SIG-M5 (cell line): ENCODE measurements around the gene EEF1A2.
"Not testable (repeated sequence)": the region's sequence is repeated elsewhere in the genome, so short reads cannot be mapped to it uniquely, and the experiment has no call there.

Experiments
- DNase-seq: peaks from one replicate; lab custom pipeline; 2025; lab: John Stamatoyannopoulos, UW

Gene EEF1A2

DNA sequence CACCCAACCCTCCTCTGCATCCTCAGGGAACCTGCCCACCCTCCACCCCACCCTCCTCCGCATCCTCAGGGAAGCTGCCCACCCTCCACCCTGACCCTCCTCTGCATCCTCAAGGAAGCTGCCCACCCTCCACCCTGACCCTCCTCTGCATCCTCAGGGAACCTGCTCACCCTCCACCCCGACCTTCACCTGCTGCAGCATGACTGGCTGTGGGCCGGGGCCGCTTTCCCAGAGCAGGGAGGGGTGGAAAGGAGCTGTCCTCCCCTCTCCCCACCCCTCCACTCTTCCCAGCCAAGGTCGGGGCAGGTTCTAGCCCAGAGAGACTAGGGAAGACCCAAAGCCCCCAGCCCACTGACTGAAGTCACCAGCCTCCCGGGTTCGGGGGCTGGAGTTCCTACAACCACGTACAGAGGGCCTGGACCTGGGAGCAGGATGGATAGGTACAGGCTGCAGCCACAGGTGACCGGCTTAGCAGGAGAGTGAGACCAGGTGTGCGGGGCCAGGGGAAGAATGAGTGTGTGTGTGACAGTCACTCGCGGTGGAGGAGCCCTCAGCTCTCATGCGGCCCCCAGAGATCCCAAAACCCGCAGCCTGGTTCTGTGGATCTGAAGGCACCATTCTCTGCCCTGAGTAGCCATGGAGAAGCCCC, 11.6 kb downstream of the EEF1A2 start:
- DNase-seq, result no peak

DNA sequence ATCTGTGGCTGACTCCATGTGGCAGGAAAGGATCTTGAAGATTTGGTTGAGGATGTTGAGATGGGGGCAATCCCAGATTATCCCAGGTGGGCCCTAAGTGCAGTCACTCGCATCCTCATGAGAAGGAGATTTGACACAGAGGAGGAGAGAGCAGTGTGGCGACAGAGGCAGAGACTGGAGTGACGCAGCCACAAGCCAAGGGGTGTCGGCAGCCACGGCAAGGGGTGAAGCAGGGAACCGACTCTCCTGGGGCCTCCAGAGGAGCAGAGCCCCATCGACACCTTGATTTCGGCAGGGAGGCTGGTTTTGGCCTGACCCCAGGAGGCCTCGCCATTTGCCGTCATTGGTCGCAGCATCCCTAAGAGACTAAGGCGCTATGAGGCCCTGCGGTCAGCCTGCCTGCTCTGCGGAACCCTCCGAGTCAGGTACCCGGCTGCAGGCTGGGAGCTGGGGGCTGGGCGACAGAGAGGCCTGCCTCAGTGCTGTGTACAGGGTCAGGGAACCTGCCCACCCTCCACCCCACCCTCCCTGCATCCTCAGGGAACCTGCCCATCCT, 12.5 kb downstream of the EEF1A2 start:
- DNase-seq, result no peak

DNA sequence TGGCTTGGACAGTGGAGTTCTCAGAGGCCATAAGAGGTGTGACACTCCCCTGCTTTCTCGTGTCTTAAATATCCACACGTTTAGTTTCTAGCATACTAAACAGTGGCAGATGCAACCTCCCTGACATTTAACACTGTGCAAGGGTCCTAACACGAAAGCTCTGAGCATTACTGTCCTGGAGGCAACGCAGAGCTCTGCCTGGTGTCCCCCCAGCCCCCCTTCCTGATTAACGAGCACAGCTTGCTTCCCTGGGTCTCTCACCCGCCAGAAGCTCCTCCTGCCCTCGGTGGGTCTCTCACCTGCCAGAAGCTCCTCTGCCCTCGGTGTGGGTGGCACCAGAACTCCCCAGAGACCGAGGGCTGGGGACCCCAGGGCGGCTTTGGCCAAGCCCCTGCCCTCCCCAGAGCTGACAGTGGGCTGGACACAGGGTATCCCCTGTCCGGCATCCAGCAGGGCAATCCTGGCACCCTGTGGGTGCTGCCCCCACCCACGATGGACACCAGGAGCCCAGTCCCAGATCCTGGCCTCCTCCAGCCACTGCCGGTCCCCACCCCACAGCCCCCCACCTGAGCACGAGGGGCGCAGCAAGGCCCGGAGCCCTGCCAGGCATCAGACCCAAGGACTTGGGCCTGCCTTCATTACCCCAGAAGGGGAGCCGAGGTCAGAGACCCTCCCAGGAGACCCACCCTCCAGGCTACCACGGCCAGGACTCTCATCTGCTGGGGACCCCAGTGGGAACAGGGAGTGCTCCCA, 14.1 kb downstream of the EEF1A2 start:
- no peak for DNase-seq

DNA sequence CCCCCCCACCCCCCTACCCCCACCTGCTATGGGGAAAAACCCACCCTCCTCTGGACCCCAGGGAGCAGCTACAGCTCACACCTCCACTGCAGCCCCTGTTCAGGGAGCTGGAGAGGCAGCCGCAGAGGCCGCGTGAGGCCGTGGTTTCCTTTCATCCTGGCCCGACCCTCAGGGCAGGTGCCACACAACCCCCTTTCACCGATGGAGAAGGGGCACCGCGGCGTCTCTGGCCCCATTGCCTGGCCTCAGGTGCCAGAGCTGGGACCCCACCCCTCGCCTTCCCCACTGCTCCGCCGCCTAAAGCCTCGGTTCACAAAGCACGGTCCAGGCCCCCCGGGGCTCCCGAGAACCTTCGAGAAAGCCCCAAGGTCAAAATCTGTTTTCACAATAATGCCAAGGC, 14.6 kb downstream of the EEF1A2 start:
- no peak for DNase-seq

DNA sequence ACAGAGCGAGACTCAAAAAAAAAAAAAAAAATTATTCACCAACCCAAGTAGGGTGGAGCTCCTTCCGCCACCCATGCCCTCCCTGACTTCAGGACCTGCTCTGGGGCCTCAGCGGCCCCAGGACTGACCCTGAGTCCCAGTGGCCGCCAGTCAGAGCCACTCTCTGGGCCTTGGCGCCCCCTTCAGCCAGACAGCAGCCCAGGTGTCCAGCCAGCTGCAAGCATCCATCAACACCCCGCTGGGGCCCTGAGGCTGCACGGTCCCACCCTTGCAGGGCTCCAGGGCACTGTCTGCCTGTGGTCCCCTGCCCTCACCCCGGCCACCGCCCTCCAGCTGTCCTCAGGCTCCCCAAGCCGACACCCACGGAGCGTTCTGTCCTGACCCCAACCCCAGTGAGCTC, 15.0 kb downstream of the EEF1A2 start:
- DNase-seq, result no peak

DNA sequence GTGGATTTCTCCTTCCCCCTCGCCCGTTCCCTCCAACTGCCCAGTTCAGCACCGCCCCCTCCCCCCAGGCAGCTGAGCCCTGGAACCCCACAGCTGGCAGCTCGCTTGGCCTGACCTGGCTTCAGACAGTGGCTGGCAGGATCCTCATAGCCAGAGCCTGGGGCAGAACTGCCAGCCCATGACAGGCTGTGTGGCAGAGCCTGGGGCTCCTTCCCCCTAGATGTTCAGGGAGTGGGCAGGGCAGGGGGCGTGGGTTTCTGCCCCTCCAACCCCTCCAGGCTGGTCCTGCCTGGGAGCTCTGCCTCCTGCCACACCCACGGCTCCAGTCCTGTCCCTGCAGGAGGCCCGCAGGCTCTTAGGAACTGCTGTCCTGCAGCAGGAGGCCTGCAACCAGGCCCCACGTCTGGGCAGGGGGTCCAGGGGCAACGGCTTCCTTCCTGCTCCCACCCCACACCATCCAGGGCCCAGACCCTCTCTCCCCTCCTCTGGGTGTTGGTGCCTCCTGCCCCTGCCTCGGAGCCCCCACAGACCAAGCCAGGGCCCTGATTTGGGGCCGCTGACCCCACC, 16.8 kb downstream of the EEF1A2 start:
- DNase-seq, result no peak

DNA sequence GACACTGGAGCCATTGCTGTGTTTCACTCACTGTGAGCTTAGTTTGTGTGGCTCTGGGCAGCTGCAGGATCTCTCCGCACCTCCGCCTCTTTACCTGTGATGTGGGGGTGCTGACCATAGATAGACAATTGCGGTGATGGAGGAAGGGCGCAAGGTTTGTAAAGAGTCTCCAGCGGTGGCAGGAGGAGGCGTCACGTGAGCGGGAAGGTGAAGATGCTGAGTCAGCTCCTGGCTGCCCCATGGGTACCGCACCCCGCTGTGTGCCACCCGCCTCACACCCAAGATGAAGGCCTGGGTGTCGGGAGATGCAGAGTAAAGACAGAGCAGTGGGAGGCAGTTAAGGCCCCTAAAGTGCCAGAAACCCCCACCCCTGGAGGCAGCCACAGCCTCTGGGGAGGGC, 17.4 kb downstream of the EEF1A2 start:
- DNase-seq, result no peak

DNA sequence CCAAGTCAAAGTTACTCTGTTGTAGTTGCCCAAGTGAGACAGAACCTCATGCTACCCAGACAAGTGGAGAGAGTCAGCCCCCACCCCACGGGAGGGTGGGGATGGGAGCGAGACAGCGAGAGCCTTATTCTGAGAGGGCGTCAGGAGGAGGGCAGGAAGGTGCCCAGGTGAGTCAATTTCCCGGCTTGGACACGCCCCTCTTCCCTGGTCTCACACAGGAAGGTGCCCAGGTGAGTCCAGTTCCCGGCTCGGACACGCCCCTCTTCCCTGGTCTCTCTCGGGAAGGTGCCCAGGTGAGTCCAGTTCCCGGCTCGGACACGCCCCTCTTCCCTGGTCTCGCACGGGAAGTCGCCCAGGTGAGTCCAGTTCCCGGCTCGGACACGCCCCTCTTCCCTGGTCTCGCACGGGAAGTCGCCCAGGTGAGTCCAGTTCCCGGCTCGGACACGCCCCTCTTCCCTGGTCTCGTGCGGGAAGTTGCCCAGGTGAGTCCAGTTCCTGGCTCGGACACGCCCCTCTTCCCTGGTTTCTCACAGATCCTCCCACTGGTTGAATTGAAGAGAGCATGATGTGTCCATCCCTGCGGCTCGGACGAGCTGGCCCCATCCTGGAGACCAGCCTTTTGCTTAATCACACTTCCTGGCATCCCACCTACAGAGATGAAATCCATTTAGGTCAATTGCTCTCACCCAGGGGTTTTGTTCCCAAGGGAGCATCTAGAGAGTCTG, 19.0 kb downstream of the EEF1A2 start:
- not testable (repeated sequence) for DNase-seq

DNA sequence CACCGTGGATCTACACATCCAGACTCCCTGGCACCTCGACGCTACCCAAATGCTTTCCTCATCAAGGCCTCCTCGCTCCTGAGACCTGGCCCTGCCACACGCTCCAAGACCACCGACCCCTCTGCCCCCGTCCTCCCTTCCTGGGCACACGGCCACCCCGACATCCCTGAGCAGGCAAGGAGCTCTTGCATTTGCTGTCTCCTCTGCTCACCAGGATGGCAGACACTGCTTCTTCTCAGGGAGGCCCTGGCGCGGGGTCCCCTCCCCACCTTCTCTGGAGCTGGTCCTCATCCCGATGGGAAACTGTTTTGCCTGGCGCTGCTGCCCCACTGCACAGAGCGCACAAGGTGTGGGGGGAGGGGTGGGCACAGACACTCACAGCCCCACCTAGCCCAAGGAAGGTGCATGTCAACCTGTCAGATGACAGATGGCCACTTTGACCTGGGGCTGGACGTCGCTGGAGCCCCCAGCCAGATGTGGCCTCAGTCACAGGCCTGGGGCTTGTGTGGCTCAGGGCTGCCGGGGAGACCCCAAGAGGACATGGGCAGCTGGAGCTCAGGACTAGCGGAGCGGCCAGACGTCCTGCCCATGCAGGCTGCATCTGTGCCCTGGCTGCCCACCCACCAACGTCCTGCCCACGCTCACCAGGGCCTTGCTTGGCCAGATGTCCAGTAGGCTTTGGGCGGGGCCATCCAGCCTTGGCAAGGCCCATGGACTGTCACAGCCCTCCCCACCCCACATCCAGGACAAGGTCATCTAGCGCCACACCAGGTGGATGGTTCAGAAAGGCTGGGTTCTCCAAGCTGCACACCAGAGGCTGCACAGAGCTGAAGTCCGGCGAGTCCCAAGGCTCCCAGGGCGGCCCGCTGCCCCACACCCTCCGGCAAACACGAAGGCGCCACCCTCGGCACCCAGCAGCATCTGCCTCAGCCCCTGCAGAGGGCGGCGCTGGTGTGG, 20.3 kb downstream of the EEF1A2 start:
- no peak for DNase-seq

DNA sequence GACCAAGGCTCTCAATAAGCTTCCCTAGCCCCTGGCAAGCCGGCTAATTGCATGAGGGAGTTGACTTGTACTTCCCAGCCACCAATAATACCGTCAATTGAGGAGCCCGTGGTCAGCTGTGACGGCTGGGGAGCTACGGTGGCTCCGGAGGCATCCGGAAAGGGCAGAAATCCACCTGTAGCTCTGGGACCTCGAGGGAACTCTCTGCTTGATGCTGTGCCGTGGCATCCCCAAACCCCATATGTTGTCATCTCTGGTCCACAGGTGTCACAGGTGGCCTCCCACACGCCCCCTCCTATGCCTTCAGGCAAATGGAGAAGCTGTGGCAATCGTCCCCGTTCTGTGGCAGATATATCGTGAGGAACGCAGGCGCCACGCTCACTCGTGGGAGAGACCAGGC, 20.9 kb downstream of the EEF1A2 start:
- DNase-seq, result no peak

DNA sequence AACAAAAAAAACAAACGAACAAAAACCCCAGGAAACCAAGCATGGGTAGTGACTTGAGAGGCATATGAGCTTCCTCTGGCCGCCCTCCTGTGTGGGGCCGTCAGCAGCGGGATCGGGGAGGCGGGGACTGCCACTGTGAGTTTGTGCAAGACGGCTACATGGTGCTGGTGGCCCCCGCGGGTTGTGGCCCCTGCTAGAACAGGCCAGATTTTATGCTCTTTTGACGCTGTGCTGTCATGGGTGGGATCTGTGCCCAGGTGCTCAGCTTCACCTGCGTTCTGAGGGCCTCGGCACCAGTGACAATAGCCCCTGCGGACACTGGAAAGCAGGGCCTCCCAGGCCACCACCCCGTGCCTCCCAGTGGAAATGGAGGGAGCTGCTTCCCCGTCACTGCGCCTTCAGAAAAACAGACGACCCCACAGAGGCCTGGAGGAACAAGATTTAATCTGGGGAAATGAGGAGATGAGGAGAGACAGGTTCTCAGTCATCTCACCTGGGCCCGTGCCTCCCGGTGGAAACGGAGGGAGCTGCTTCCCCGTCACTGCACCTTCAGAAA, 21.7 kb downstream of the EEF1A2 start:
- DNase-seq, result no peak

DNA sequence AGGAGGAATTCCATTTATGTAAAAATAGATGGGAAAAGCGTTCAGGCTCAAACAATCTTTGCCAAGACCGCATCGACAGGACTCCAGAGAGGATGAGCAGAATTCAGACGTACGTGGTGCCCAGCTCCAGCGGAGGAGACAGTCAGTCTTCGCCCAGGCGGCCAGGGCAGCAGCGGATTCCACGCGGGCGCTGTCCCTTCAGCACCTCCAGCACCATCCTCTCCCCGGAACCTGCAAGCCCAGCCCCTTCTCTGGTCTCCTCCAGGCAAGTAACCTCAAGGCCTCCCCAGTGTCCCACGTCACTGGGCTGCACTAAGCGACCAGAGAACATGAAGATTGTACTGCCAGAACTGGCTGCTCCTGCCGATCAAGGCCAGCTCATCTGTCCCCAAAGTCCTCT, 23.7 kb downstream of the EEF1A2 start:
- no peak for DNase-seq

DNA sequence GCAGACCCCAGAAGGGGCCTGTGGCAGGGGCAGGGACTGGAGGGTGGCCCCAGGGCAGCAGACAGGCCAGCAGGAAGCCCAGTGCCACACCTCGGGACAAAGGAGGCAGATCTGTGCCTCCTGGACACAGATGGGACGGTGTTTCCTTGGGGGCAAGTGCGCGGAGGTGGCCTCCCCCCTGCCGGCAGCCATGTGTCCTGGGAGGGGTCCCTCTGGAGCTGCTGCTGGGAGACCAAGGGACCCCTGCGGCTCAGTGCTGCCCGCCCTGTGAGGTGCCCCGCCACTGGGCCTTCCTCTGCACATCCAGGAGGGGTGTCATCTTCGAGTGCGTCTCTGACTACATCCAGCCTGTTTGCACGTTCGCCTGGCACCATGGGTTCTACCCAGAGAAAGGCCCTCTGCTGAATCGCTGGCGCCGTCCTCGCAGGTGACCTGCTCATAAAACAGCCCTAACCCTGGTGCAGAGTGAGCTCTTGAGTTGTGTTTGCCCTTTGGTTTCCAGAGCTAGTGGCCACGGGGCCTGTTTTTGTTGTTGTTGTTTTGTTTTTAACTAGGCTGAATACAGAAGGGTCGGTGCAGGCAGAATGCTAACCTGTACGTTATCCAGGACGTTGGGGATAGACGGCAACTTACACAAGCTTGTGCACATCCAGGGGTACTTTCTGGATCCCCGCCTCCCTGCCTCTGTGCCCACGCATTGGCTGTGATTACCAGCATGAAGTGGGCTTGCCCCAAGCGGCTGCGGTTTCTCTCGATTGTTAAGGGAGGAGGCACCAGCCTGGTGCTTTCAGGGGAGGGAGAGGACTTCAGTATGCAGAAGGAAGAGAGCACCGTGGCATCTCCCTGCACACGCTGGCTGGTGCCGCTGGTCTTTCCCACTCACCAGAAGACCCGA, 25.1 kb downstream of the EEF1A2 start:
- no peak for DNase-seq

DNA sequence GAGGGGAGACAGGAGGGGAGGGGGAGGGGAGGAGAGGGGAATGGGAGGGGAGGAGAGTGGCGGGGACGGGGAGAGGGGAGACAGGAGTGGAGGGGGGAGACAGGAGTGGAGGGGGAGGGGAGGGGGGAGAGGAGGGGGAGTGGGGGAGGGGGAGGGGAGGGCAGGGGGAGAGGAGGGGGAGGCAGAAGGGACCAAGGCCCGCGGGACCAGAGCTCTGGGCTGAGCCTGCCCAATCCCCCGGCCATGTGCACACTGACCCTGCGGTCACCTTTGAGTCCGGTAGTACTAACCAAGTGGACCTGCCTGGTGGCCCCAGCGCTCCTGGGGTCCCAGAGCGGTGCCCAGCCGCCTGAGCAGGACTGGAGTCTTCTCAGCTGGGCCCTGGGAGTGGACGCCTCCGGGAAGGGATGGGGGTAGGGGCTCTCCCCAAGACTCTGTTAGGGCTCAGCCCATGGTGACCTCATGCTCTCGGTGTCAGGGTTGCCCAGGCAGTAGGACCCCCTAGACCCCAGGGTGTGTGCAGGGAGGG, 26.0 kb downstream of the EEF1A2 start:
- DNase-seq, result no peak

DNA sequence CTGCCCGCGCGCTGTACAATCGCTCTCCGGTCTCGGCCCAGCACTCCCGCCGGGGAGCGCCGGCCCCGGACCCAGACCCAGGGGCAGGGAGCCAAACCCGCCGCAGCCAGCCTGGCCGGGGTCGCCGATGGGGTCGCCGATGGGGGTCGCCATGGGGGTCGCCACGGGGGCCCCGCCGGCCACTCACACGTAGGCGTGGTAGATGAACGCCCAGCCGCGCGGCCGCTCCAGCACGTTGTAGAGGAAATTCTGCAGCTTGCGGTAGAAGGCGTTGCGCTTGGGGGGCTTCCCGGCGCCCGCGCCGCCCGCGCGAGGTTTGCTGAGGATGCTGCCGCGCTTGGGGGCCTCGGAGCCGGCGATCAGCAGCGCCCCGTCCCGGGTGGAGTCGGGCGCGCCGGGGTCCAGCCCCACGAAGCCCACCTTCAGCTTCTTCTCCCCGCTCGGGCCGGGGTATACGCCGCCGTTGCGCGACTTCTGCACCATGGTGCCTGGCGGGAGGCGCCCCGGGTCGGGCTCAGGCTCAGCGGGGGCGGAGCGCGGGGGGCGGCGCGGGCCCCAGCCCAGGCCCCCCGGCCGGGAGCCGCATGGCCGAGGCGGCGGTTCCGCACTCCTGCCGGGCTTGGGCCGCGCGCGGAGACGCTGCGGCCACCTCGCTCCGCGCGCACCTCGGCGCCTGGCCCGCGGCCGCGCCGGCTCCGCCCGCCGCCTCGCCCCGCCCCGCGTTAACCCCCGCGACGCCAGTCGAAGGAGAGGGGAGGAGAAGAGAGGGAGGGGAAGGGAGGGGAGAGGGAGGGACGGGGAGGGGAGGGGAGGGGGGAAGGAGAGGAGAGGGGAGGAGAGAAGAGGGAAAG, 26.7 kb downstream of the EEF1A2 start, which contains the start of gene KCNQ2:
TSS of gene KCNQ2 (minus strand) at position 675 of the 851 bp plus-strand sequence. CDS start at position 483, 192 bp downstream.
- DNase-seq, result no peak

DNA sequence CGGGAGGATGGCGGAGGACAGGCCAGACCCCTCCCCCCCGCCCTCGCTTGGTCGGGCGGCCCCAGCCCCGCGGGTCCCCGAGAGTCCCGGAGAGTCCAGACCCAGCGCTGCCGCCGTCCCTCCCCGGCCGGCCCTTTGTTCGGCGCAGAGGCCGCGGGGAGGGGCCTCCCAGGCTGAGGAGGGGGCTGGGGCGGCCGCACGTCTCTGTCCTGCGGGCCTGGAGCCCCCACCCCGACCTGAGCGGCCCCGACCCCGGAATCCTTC, 27.2 kb downstream of the EEF1A2 start:
- no peak for DNase-seq

DNA sequence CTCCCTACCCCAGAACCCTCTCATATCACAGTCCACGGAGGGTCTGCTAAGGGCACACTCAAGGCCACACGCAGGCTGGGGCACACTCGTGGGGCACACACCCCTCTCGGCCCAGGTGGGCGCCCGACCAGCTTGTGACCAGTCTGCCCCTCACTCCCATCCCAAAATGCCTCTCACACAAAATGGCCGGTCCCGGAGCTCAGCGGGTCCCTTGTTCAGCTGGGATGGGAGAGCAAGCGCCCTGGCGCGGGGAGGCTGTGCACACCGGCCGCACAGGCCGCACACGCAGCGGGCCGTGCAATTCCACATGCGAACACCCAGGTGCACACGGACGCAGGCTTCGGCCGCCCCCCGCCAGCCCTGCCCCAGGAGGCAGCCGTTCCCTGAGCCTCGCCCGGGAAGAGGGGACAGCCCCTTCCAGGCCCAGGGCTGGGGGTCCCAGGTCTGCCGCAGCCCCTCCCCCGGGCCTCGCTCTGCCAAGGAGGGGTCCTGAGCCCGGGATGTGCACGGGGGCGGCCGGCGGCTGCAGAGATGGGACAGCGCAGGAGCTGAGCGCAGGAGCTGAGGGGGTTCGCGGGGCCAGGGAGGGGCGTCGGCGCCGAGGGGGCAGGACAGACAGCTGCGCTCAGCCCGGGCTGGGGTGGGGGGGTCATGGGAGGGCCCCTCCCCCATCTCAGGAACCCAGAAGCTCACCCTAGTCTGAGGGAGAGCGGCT, 27.7 kb downstream of the EEF1A2 start:
- DNase-seq, result no peak

DNA sequence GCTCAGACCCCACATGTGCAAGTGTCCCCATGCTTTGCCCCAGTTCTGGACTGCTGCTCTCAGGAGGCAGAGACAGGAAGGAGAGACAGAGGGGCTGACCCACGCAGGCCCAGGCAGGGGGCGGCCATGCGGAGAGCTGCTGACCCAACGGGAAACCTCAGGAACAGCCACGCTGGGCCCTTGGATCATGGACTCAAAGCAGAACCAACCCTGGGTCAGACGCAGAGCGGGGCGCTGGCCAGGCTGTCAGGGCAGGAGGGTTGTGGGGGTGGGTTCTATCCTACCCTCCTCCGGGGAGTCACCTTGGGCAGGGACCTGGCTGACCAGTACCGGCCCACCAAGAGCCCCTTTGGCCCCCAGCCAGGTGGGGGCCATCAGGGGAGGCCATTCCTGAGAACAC, 28.5 kb downstream of the EEF1A2 start:
- DNase-seq, result no peak
